ENCODE measurements around the gene MBOAT2. TPM values are rescaled to one million over a fixed set of nuclear protein-coding genes. Genes with fewer than 3 reads are reported as not detected.
A peak's percentile ranks its signal among the peaks of the same experiment; 100 is the strongest.
"Not testable (repeated sequence)": the region's sequence is repeated elsewhere in the genome, so short reads cannot be mapped to it uniquely, and the experiment has no call there.

The MBOAT2 gene, protein sequence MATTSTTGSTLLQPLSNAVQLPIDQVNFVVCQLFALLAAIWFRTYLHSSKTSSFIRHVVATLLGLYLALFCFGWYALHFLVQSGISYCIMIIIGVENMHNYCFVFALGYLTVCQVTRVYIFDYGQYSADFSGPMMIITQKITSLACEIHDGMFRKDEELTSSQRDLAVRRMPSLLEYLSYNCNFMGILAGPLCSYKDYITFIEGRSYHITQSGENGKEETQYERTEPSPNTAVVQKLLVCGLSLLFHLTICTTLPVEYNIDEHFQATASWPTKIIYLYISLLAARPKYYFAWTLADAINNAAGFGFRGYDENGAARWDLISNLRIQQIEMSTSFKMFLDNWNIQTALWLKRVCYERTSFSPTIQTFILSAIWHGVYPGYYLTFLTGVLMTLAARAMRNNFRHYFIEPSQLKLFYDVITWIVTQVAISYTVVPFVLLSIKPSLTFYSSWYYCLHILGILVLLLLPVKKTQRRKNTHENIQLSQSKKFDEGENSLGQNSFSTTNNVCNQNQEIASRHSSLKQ
- 10 to 100 TPM in 1 of 4 donors, 1 to 10 TPM in 3; 1.4 to 15.8 (median 2.5) TPM for polyA plus RNA-seq
- long read RNA-seq, donor 1, result 0 reads
- long read RNA-seq, donor 2, result 0 reads
- long read RNA-seq, donor 3, full-length matches to known transcripts, result 2 of 2 reads
- long read RNA-seq, donor 3, partial matches to known transcripts, result 0 of 2 reads
- long read RNA-seq, donor 3, other reads (novel, unspliced or antisense), result 0 of 2 reads
- long read RNA-seq, donor 4, result 0 reads
- long read RNA-seq, donor 5, result 0 reads
- long read RNA-seq, donor 6, full-length matches to known transcripts, result 2 of 2 reads
- long read RNA-seq, donor 6, partial matches to known transcripts, result 0 of 2 reads
- long read RNA-seq, donor 6, other reads (novel, unspliced or antisense), result 0 of 2 reads
- long read RNA-seq, donor 7, result 0 reads
- long read RNA-seq, donor 8, result 0 reads
- long read RNA-seq, donor 9, partial matches to known transcripts, result 0 of 1 reads
- long read RNA-seq, donor 9, other reads (novel, unspliced or antisense), result 0 of 1 reads
- long read RNA-seq, donor 10, full-length matches to known transcripts, result 10 of 10 reads
- long read RNA-seq, donor 10, partial matches to known transcripts, result 0 of 10 reads
- long read RNA-seq, donor 10, other reads (novel, unspliced or antisense), result 0 of 10 reads

DNA sequence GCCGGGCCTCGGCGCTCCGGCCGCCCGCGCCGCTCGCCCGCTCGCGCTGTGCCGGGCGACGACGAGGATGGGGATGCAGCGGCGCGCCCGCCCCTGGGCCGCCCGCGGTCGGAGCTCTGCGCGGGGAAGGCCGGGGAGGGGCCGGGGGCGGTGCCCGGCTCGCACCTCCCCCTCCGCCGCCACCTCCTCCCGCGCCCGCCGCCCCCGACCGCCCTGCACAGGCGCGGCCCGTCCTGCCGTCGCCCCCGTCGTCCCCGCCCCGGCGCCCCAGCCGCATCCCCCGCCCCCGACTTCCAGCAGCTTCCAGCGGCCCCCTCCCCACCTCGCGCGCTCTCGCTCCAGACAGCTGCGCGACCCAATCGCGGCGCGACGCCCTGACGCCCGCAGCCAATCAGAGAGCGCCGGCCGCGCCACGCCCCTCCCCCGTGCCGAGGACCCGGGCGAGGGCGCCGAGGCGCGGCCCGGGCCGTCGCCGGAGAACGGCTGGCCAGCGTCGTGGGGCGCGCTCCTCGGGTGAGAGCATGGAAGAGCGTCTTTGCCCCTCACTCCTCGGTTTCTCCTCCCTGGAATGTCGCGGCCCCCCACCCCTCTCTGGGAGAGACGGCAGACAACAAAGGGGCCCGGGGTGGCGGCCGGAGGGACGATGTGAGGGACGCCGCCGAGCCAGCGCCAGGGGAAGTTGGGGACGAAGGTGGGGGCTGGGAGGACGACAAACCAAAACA lies at the start of gene MBOAT2:
Gene MBOAT2 (minus strand): TSS at position 69 of the 722 bp plus-strand sequence. CDS start 70 bp downstream, outside the sequence.
- peaks cover 0 to 16% (median 0%) of the 10 kb centered on the region in 3 donors for H3K27me3 ChIP-seq (ENCODE audit: control insufficient read depth in 3 of 3, insufficient read depth in 3 of 3, low read length in 3 of 3)
- H3K4me1 ChIP-seq (ENCODE audit: control insufficient read depth in 3 of 3, insufficient read depth in 2 of 3, low read depth in 1 of 3, low read length in 2 of 3), result peaks cover 0 to 4% (median 0%) of the 10 kb centered on the region in 3 donors
- H3K27ac ChIP-seq (ENCODE audit: low read depth in 1 of 3, low read length in 2 of 3), result peak within 1 kb of the TSS in 2 of 3 donors; percentile 50 to 85
- WGBS, 3 donors, result 1% methylated on average over 30 to 104 of the region's 104 CpGs
- peak within 1 kb of the TSS; percentile 53 to 87 (median 78) for H3K4me3 ChIP-seq (ENCODE audit: low read depth in 1 of 3, low read length in 3 of 3)
- H3K9me3 ChIP-seq (ENCODE audit: control insufficient read depth in 2 of 2, insufficient read depth in 1 of 2, low read depth in 1 of 2, low read length in 1 of 2), result no peaks in the 10 kb centered on the region
- FAIRE-seq (no peak), DNase-seq (peak; percentile 77 to 91)
- H3K36me3 ChIP-seq (ENCODE audit: control insufficient read depth in 3 of 3, insufficient read depth in 2 of 3, low read depth in 1 of 3, low read length in 3 of 3), result no peaks in the 10 kb centered on the region

DNA sequence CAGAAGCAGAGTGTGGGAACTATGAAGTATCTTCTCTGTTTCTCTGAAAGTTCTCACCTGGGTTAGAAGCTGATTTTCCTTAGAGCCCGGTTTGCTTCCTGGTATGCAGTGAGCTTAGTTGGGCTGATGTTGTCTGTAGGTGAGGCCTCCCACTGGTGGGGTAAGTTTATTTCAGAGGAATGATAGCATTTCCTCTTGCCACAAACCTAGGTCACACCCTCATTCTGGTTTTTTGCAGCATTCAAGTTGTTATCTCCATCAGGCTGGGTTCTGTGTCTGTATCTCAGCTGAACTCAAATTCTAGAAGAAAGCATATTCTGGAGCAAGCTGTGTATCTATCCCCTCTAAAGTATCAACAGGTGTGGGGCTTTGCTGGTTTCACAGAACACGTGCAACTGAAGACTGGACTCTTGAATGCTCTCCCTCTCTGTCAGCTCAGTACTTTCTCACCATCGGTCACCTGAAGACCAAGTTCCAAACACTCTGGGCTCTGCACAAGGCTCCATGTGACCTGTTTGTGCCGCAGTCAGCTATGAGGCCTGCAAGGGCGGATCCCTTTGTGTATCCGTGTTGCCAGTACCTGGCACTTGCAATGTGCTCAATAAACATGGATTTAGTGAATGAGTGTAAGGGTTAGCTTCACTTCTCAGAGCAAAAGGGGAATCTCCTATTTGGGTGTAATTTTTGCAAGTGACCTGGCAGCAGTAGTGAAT lies 49.5 kb upstream of the MBOAT2 start:
- Histone ChIP-seq H3K27me3 (ENCODE audit: control insufficient read depth in 3 of 3, insufficient read depth in 3 of 3, low read length in 3 of 3) (no peaks in the 10 kb centered on the region), H3K9me3 (ENCODE audit: control insufficient read depth in 2 of 2, insufficient read depth in 1 of 2, low read depth in 1 of 2, low read length in 1 of 2) (no peaks in the 10 kb centered on the region), H3K36me3 (ENCODE audit: control insufficient read depth in 3 of 3, insufficient read depth in 2 of 3, low read depth in 1 of 3, low read length in 3 of 3) (no peaks in the 10 kb centered on the region), H3K4me1 (ENCODE audit: control insufficient read depth in 3 of 3, insufficient read depth in 2 of 3, low read depth in 1 of 3, low read length in 2 of 3) (no peaks in the 10 kb centered on the region), H3K4me3 (ENCODE audit: low read depth in 1 of 3, low read length in 3 of 3) (no peak overlapping the region), H3K27ac (ENCODE audit: low read depth in 1 of 3, low read length in 2 of 3) (no peak overlapping the region)
- no peak for DNase-seq
- FAIRE-seq, result no peak
- WGBS, 3 donors, result 82 to 89% (median 83%) methylated on average over 6 of the region's 6 CpGs

DNA sequence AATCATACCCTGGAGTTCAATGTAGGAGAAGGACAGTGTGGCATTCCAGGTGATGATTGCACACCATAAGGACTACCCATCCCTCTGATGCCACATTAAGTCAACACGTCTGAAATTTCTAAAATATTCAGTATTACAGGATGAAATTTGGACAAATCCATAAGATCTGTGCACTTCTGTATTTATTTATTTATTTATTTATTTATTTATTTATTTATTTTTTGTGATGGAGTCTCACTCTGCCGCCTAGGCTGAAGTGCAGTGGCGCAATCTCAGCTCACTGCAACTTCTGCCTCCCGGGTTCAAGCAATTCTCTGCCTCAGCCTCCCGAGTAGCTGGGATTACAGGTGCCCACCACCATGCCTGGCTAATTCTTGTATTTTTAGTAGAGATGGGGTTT lies 48.0 kb upstream of the MBOAT2 start:
- H3K27ac ChIP-seq (ENCODE audit: low read depth in 1 of 3, low read length in 2 of 3); DNase-seq: not testable (repeated sequence)

DNA sequence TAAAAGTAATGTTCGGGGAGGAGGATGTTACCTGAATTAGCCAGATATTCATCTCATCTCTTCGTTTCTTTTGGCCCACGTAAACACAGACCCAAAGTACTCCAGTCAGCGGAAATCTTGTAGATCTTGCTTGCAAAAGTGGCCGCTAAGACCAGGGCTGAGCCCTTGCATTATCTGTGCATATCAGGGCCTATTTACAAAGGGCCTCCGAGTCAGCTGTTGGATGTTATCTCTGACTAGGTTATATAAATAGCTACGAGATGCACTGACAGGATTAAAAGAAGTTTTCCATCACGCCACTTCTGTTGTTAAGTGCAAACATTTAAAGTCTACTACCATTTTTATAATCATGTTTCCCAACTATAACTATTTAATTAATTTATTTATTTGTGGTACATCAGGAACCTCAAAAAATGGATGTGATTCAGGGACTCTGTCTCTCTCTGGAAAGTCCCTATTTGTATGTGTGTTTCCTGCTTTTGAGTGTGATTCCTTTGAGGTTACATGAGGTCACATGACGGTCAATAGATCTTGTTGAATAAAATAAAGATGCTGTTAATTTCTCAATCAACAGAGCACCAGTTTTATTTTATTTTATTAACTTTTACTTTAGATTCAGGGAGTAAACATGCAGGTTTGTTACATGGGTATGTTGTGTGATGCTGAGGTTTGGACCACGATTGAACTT lies 46.8 kb upstream of the MBOAT2 start:
- FAIRE-seq, result no peak
- Histone ChIP-seq H3K9me3 (ENCODE audit: control insufficient read depth in 2 of 2, insufficient read depth in 1 of 2, low read depth in 1 of 2, low read length in 1 of 2) (no peaks in the 10 kb centered on the region), H3K27ac (ENCODE audit: low read depth in 1 of 3, low read length in 2 of 3) (no peak overlapping the region), H3K27me3 (ENCODE audit: control insufficient read depth in 3 of 3, insufficient read depth in 3 of 3, low read length in 3 of 3) (no peaks in the 10 kb centered on the region), H3K4me3 (ENCODE audit: low read depth in 1 of 3, low read length in 3 of 3) (no peak overlapping the region), H3K36me3 (ENCODE audit: control insufficient read depth in 3 of 3, insufficient read depth in 2 of 3, low read depth in 1 of 3, low read length in 3 of 3) (no peaks in the 10 kb centered on the region), H3K4me1 (ENCODE audit: control insufficient read depth in 3 of 3, insufficient read depth in 2 of 3, low read depth in 1 of 3, low read length in 2 of 3) (no peaks in the 10 kb centered on the region)
- no peak for DNase-seq
- WGBS, 3 donors, result 58 to 64% (median 61%) methylated on average over 10 of the region's 10 CpGs

More for the DNA sequence above, 48.0 kb upstream of the MBOAT2 start:
- not testable (repeated sequence) for H3K4me3 ChIP-seq (ENCODE audit: low read depth in 1 of 3, low read length in 3 of 3); H3K36me3 ChIP-seq (ENCODE audit: control insufficient read depth in 3 of 3, insufficient read depth in 2 of 3, low read depth in 1 of 3, low read length in 3 of 3); H3K27me3 ChIP-seq (ENCODE audit: control insufficient read depth in 3 of 3, insufficient read depth in 3 of 3, low read length in 3 of 3); H3K9me3 ChIP-seq (ENCODE audit: control insufficient read depth in 2 of 2, insufficient read depth in 1 of 2, low read depth in 1 of 2, low read length in 1 of 2); FAIRE-seq; H3K4me1 ChIP-seq (ENCODE audit: control insufficient read depth in 3 of 3, insufficient read depth in 2 of 3, low read depth in 1 of 3, low read length in 2 of 3)
- 88 to 92% (median 89%) methylated on average over 5 of the region's 5 CpGs for WGBS, 3 donors

DNA sequence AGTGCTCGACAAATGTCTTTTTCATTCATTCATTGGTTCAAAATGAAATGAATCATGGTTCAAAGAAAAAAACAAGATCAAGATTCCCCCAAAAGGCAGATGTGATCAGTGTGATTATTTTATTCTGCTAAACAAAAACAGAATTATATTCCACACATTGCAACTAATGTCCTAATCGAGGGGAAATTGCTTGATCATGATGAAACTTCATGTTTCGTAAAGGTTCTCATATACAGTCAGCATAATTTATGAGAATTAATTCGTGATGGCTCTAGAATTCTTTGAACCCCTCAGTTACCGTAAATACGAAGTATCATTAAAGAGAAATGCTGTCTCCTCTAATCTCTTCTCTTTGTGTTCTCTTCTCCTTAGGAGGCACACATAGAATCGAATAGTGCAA lies 42.1 kb upstream of the MBOAT2 start:
- FAIRE-seq (no peak), DNase-seq (no peak)
- H3K27ac ChIP-seq (ENCODE audit: low read depth in 1 of 3, low read length in 2 of 3), result no peak overlapping the region
- H3K36me3 ChIP-seq (ENCODE audit: control insufficient read depth in 3 of 3, insufficient read depth in 2 of 3, low read depth in 1 of 3, low read length in 3 of 3), result no peaks in the 10 kb centered on the region
- H3K4me1 ChIP-seq (ENCODE audit: control insufficient read depth in 3 of 3, insufficient read depth in 2 of 3, low read depth in 1 of 3, low read length in 2 of 3), result no peaks in the 10 kb centered on the region
- H3K4me3 ChIP-seq (ENCODE audit: low read depth in 1 of 3, low read length in 3 of 3), result no peak overlapping the region
- no peaks in the 10 kb centered on the region for H3K27me3 ChIP-seq (ENCODE audit: control insufficient read depth in 3 of 3, insufficient read depth in 3 of 3, low read length in 3 of 3)
- H3K9me3 ChIP-seq (ENCODE audit: control insufficient read depth in 2 of 2, insufficient read depth in 1 of 2, low read depth in 1 of 2, low read length in 1 of 2), result no peaks in the 10 kb centered on the region
- 79 to 88% (median 80%) methylated on average over 7 of the region's 7 CpGs for WGBS, 3 donors

DNA sequence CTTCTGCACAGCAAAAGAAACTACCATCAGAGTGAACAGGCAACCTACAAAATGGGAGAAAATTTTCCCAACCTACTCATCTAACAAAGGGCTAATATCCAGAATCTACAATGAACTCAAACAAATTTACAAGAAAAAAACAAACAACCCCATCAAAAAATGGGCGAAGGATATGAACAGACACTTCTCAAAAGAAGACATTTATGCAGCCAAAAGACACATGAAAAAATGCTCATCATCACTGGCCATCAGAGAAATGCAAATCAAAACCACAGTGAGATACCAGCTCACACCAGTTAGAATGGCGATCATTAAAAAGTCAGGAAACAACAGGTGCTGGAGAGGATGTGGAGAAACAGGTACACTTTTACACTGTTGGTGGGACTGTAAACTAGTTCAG lies 40.0 kb upstream of the MBOAT2 start:
- 76 to 91% (median 89%) methylated on average over 1 to 2 of the region's 2 CpGs for WGBS, 3 donors
- not testable (repeated sequence) for H3K27ac ChIP-seq (ENCODE audit: low read depth in 1 of 3, low read length in 2 of 3); DNase-seq; H3K4me3 ChIP-seq (ENCODE audit: low read depth in 1 of 3, low read length in 3 of 3); H3K9me3 ChIP-seq (ENCODE audit: control insufficient read depth in 2 of 2, insufficient read depth in 1 of 2, low read depth in 1 of 2, low read length in 1 of 2); H3K27me3 ChIP-seq (ENCODE audit: control insufficient read depth in 3 of 3, insufficient read depth in 3 of 3, low read length in 3 of 3); H3K4me1 ChIP-seq (ENCODE audit: control insufficient read depth in 3 of 3, insufficient read depth in 2 of 3, low read depth in 1 of 3, low read length in 2 of 3); H3K36me3 ChIP-seq (ENCODE audit: control insufficient read depth in 3 of 3, insufficient read depth in 2 of 3, low read depth in 1 of 3, low read length in 3 of 3); FAIRE-seq

DNA sequence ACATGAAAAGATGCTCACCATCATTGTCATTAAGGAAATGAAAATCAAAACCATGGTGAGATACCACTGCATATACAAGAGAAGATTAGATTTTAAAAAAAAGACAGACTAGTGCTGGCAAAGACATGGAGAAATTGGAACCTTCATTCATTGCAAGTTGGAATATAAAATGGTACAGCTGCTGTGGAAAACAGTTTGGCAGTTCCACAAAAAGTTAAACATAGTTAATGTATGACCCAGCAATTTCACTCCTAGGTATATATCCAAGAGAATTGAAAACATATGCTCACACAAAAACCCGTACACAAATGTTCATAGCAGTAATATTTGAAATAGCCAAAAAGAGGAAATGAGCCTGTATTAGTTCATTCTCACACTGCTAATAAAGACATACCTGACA lies 33.7 kb upstream of the MBOAT2 start:
- H3K9me3 ChIP-seq (ENCODE audit: control insufficient read depth in 2 of 2, insufficient read depth in 1 of 2, low read depth in 1 of 2, low read length in 1 of 2), result no peaks in the 10 kb centered on the region
- FAIRE-seq (no peak), DNase-seq (no peak)
- H3K27me3 ChIP-seq (ENCODE audit: control insufficient read depth in 3 of 3, insufficient read depth in 3 of 3, low read length in 3 of 3), result no peaks in the 10 kb centered on the region
- peaks cover 0 to 2% (median 0%) of the 10 kb centered on the region in 3 donors for H3K4me1 ChIP-seq (ENCODE audit: control insufficient read depth in 3 of 3, insufficient read depth in 2 of 3, low read depth in 1 of 3, low read length in 2 of 3)
- H3K4me3 ChIP-seq (ENCODE audit: low read depth in 1 of 3, low read length in 3 of 3), result no peak overlapping the region
- no peaks in the 10 kb centered on the region for H3K36me3 ChIP-seq (ENCODE audit: control insufficient read depth in 3 of 3, insufficient read depth in 2 of 3, low read depth in 1 of 3, low read length in 3 of 3)
- WGBS, 3 donors, result 6 to 30% (median 29%) methylated on average over 1 of the region's 1 CpG
- H3K27ac ChIP-seq (ENCODE audit: low read depth in 1 of 3, low read length in 2 of 3), result no peak overlapping the region

Data from small intestine (tissue), 16 donors.